Effector memory CD4-positive, alpha-beta T cell (primary cell): Measurements from ENCODE around the gene CCNF.

Experiments used
- DNase-seq, 3 donors: peaks; one replicate each; pipeline ENCODE4 v3.0.0-alpha.2; 2020
- H3K27ac ChIP-seq: 2 replicates; pipeline ENCODE4 v1.7.0; 2013; ENCODE audit warnings: mild to moderate bottlenecking, low read length, moderate library complexity; ENCODE audit not compliant: insufficient read depth, poor library complexity, severe bottlenecking
- H3K27me3 ChIP-seq: replicated peaks from 2 replicates; pipeline ENCODE4 v1.7.0; 2013; ENCODE audit warnings: mild to moderate bottlenecking, low read length; ENCODE audit not compliant: insufficient read depth, control insufficient read depth, poor library complexity, severe bottlenecking
- H3K36me3 ChIP-seq: 2 replicates; pipeline ENCODE4 v1.7.0; 2013; ENCODE audit warnings: mild to moderate bottlenecking, low read length, moderate library complexity; ENCODE audit not compliant: control insufficient read depth, insufficient read depth
- H3K4me1 ChIP-seq: 2 replicates; pipeline ENCODE4 v1.7.0; 2013; ENCODE audit warnings: low read length, mild to moderate bottlenecking; ENCODE audit not compliant: control insufficient read depth, insufficient read depth, poor library complexity, severe bottlenecking
- H3K4me3 ChIP-seq: 2 replicates; pipeline ENCODE4 v1.7.0; 2013; ENCODE audit warnings: low read length, low read depth, mild to moderate bottlenecking; ENCODE audit not compliant: insufficient read depth, poor library complexity, severe bottlenecking
- H3K9me3 ChIP-seq: 2 replicates; pipeline ENCODE4 v1.7.0; 2013; ENCODE audit warnings: mild to moderate bottlenecking, low read length, moderate library complexity; ENCODE audit not compliant: control insufficient read depth

CCNF gene

GRCh38 chr16:2471016-2471652, 41.9 kb downstream of the CCNF start, which contains the start of gene NTN3:
TSS of gene NTN3 (plus strand) at chr16:2471297. CDS start at chr16:2471702, 405 bp downstream.
- Histone ChIP-seq H3K27me3 (peaks cover 47% of the 10 kb centered on the region), H3K4me1 (peaks cover 45% of the 10 kb centered on the region)
- DNase-seq = no peak

GRCh38 chr16:2471653-2472487, 42.6 kb downstream of the CCNF start:
- H3K4me1 ChIP-seq = peaks cover 45% of the 10 kb centered on the region
- no peaks in the 10 kb centered on the region for H3K36me3 ChIP-seq
- no peak overlapping the region for H3K4me3 ChIP-seq

More at GRCh38 chr16:2471016-2471652, 41.9 kb downstream of the CCNF start, which contains the start of gene NTN3:
- no peak within 1 kb of the TSS for H3K27ac ChIP-seq
- H3K4me3 ChIP-seq = no peak within 1 kb of the TSS
- H3K36me3 ChIP-seq = no peaks in the 10 kb centered on the region
- H3K9me3 ChIP-seq = no peaks in the 10 kb centered on the region

GRCh38 chr16:2472488-2472864, 43.2 kb downstream of the CCNF start:
- Histone ChIP-seq H3K27ac (no peak overlapping the region), H3K27me3 (peaks cover 47% of the 10 kb centered on the region), H3K9me3 (no peaks in the 10 kb centered on the region), H3K36me3 (no peaks in the 10 kb centered on the region), H3K4me3 (no peak overlapping the region), H3K4me1 (peaks cover 45% of the 10 kb centered on the region)
- no peak for DNase-seq

More at GRCh38 chr16:2471653-2472487, 42.6 kb downstream of the CCNF start:
- Histone ChIP-seq H3K27me3 (peaks cover 47% of the 10 kb centered on the region), H3K9me3 (no peaks in the 10 kb centered on the region), H3K27ac (no peak overlapping the region)
- no peak for DNase-seq

- no peak for DNase-seq
- peaks cover 47% of the 10 kb centered on the region for H3K27me3 ChIP-seq
These were observed 43.7 kb downstream of the CCNF start for GRCh38 chr16:2472885-2473445.

GRCh38 chr16:2473446-2473926, 44.2 kb downstream of the CCNF start:
- no peak overlapping the region for H3K4me3 ChIP-seq
- peaks cover 37% of the 10 kb centered on the region for H3K4me1 ChIP-seq
- H3K27me3 ChIP-seq = peaks cover 42% of the 10 kb centered on the region
- no peaks in the 10 kb centered on the region for H3K36me3 ChIP-seq
- no peaks in the 10 kb centered on the region for H3K9me3 ChIP-seq
- no peak overlapping the region for H3K27ac ChIP-seq
- no peak for DNase-seq

More at GRCh38 chr16:2472885-2473445, 43.7 kb downstream of the CCNF start:
- Histone ChIP-seq H3K36me3 (no peaks in the 10 kb centered on the region), H3K9me3 (no peaks in the 10 kb centered on the region), H3K4me1 (peaks cover 42% of the 10 kb centered on the region), H3K27ac (no peak overlapping the region), H3K4me3 (no peak overlapping the region)

- Histone ChIP-seq H3K9me3 (no peaks in the 10 kb centered on the region), H3K4me3 (peak overlapping the region; percentile 74), H3K36me3 (no peaks in the 10 kb centered on the region), H3K27ac (peak overlapping the region; percentile 11), H3K4me1 (peaks cover 31% of the 10 kb centered on the region), H3K27me3 (peaks cover 36% of the 10 kb centered on the region)
- peak; percentile 22 to 47 (median 38) for DNase-seq
These were observed 45.0 kb downstream of the CCNF start for GRCh38 chr16:2473999-2474876.

- peak within 1 kb of the TSS; percentile 11 for H3K27ac ChIP-seq
- peaks cover 28% of the 10 kb centered on the region for H3K27me3 ChIP-seq
- peaks cover 31% of the 10 kb centered on the region for H3K4me1 ChIP-seq
- no peaks in the 10 kb centered on the region for H3K9me3 ChIP-seq
- H3K36me3 ChIP-seq = no peaks in the 10 kb centered on the region
- peak within 1 kb of the TSS; percentile 74 for H3K4me3 ChIP-seq
- peak; percentile 52 to 70 (median 62) for DNase-seq
These were observed 45.7 kb downstream of the CCNF start, which contains the start of gene TBC1D24 for GRCh38 chr16:2474877-2475412. TSS of gene TBC1D24 (plus strand) at chr16:2475127. CDS start at chr16:2496149, 21,022 bp downstream.

GRCh38 chr16:2475413-2476344, 46.4 kb downstream of the CCNF start:
- Histone ChIP-seq H3K4me1 (peaks cover 31% of the 10 kb centered on the region), H3K9me3 (no peaks in the 10 kb centered on the region), H3K36me3 (no peaks in the 10 kb centered on the region), H3K27ac (no peak overlapping the region), H3K27me3 (peaks cover 22% of the 10 kb centered on the region), H3K4me3 (peak overlapping the region; percentile 46)
- peak in 1 of 3 donors; percentile 8 for DNase-seq
